G401 (cell line): ENCODE measurements around the gene UCKL1. TPM values are rescaled to one million over a fixed set of nuclear protein-coding genes. Genes with fewer than 3 reads are reported as not detected.
A peak's percentile ranks its signal among the peaks of the same experiment; 100 is the strongest.
"Not testable (repeated sequence)": the region's sequence is repeated elsewhere in the genome, so short reads cannot be mapped to it uniquely, and the experiment has no call there.

ENCODE experiments used
- DNase-seq: peaks from one replicate; pipeline ENCODE4 v3.0.0-alpha.2; 2015; ENCODE audit warnings: low spot score
- in situ Hi-C: cut with HindIII; loops from 2 replicates; pipeline ENCODE4 v1.10.0; 2016; ENCODE audit warnings: low sequenced_read_pairs, mixed read lengths
- total RNA-seq: library from RNA; depleted of rRNA; stranded (reverse); fragments of >200 nt; shearing (Covaris generic); gene quantifications from 2 replicates; pipeline ENCODE4 v1.2.3, GENCODE V29; 2014

UCKL1 gene
- total RNA-seq, 1 experiment from 2014 or later = 19.9 TPM

GRCh38 chr20:63973636-63974401 lies 17.6 kb upstream of the UCKL1 start:
- DNase-seq = peak; percentile 85
- in situ Hi-C loops = no loop called here

GRCh38 chr20:63973160-63973479 lies 16.9 kb upstream of the UCKL1 start:
- DNase-seq = no peak
- in situ Hi-C loops = no loop called here

- in situ Hi-C loops = no loop called here
- no peak for DNase-seq
Observed at GRCh38 chr20:63972312-63973159, 16.3 kb upstream of the UCKL1 start.

GRCh38 chr20:63971960-63972311 lies 15.7 kb upstream of the UCKL1 start:
- in situ Hi-C loops = not testable (repeated sequence)

GRCh38 chr20:63970714-63971431 lies 14.7 kb upstream of the UCKL1 start:
- in situ Hi-C loops = no loop called here
- no peak for DNase-seq

More at GRCh38 chr20:63971960-63972311, 15.7 kb upstream of the UCKL1 start:
- not testable (repeated sequence) for DNase-seq

GRCh38 chr20:63969838-63970713 lies 13.9 kb upstream of the UCKL1 start, which contains the start of gene ZNF512B:
Gene ZNF512B (minus strand): TSS chr20:63969930. CDS start chr20:63967950, 1,980 bp downstream.
- DNase-seq = peak; percentile 49
- in situ Hi-C loops = no loop called here

- in situ Hi-C loops = no loop called here
- no peak for DNase-seq
Observed at GRCh38 chr20:63968928-63969760, 12.9 kb upstream of the UCKL1 start.

GRCh38 chr20:63968136-63968927 lies 12.1 kb upstream of the UCKL1 start:
- DNase-seq = no peak
- in situ Hi-C loops = no loop called here

GRCh38 chr20:63967330-63968135 lies 11.3 kb upstream of the UCKL1 start:
- in situ Hi-C loops = no loop called here
- DNase-seq = no peak

GRCh38 chr20:63966944-63967322 lies 10.7 kb upstream of the UCKL1 start:
- in situ Hi-C loops = no loop called here
- no peak for DNase-seq

- in situ Hi-C loops = no loop called here
- DNase-seq = no peak
Observed at GRCh38 chr20:63966172-63966943, 10.1 kb upstream of the UCKL1 start.

GRCh38 chr20:63964412-63964811 lies 8.2 kb upstream of the UCKL1 start:
- DNase-seq = no peak
- in situ Hi-C loops = no loop called here

- in situ Hi-C loops = no loop called here
- no peak for DNase-seq
Observed at GRCh38 chr20:63963784-63964301, 7.6 kb upstream of the UCKL1 start.

- in situ Hi-C loops = no loop called here
- DNase-seq = no peak
Observed at GRCh38 chr20:63963348-63963741, 7.1 kb upstream of the UCKL1 start.

GRCh38 chr20:63962426-63963347 lies 6.5 kb upstream of the UCKL1 start:
- in situ Hi-C loops = no loop called here
- no peak for DNase-seq
